ENCODE measurements around the gene ATIC. TPM values are rescaled to one million over a fixed set of nuclear protein-coding genes. Genes with fewer than 3 reads are reported as not detected.

ATIC gene
- total RNA-seq, 4 donors from 2014 or later, result 20.5 to 57.6 (median 29.8) TPM

DNA sequence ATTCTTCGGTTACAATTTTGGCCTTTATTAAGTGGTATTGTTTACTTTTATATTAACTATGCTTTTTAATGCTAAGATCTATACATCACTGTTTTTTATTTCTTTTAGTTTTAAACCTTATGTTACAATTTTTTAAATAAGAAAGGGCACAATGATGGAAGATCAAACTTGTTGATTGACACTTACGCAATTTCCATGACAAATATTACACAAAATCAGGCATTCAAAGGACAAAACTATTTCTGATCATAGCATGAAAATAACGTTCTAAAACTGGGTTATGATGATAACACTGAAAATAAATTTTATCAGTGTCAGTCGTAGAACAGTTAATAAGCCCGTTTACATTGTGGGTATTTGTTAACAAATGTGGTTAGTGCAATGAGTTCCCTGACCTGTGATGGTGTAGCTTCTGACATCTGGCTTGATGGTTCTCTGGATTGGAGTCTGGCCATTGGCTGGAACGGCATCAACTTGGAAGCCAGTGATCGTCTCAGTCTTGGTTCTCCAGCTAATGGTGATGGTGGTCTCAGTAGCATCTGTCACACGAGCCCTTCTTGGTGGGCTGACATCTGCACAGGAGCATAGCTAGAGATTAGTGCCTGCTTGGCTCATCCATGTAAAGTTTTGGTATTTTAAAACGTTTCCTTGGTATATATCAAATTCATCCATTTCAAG, 64.4 kb downstream of the ATIC start:
- intact Hi-C loops (cut with DNase I; ENCODE audit: low total_unique reads), result no loop called here

DNA sequence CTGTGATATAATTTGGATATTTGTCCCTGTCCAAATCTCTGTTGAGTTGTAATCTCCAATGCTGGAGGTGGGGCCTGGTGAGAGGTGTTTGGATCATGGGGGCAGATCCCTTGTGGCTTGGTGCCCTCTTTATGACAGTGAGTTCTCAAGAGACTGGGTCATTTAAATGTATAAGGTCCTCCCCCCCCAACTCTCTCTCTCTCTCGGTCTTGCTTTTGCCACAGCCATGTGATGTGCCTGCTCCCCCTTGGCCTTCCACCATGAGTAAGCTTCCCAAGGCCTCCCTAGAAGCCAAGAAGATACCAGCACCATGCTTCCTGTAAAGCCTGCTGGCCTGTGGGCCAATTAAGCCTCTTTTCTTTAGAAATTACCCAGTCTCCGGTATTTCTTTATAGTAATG, 65.4 kb downstream of the ATIC start:
- TF ChIP-seq POLR2A (IDR thresholded peaks at IDR 0.05), result no peak
- TF ChIP-seq, protein P1, sequence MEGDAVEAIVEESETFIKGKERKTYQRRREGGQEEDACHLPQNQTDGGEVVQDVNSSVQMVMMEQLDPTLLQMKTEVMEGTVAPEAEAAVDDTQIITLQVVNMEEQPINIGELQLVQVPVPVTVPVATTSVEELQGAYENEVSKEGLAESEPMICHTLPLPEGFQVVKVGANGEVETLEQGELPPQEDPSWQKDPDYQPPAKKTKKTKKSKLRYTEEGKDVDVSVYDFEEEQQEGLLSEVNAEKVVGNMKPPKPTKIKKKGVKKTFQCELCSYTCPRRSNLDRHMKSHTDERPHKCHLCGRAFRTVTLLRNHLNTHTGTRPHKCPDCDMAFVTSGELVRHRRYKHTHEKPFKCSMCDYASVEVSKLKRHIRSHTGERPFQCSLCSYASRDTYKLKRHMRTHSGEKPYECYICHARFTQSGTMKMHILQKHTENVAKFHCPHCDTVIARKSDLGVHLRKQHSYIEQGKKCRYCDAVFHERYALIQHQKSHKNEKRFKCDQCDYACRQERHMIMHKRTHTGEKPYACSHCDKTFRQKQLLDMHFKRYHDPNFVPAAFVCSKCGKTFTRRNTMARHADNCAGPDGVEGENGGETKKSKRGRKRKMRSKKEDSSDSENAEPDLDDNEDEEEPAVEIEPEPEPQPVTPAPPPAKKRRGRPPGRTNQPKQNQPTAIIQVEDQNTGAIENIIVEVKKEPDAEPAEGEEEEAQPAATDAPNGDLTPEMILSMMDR (IDR thresholded peaks at IDR 0.05), result no peak
- Histone ChIP-seq H3K9me3 (no peaks in the 10 kb centered on the region), H3K27ac (no peak overlapping the region), H3K4me3 (no peak overlapping the region), H3K27me3 (no peaks in the 10 kb centered on the region), H3K4me1 (no peaks in the 10 kb centered on the region), H3K36me3 (no peaks in the 10 kb centered on the region)
- DNase-seq, result no peak
- intact Hi-C loops (cut with DNase I; ENCODE audit: low total_unique reads), result no loop called here

More for the DNA sequence above, 64.4 kb downstream of the ATIC start:
- no peaks in the 10 kb centered on the region for H3K36me3 ChIP-seq
- no peaks in the 10 kb centered on the region for H3K9me3 ChIP-seq
- H3K27ac ChIP-seq, result no peak overlapping the region
- DNase-seq, result no peak
- H3K27me3 ChIP-seq, result no peaks in the 10 kb centered on the region
- no peak overlapping the region for H3K4me3 ChIP-seq
- TF ChIP-seq POLR2A (IDR thresholded peaks at IDR 0.05), result no peak
- TF ChIP-seq, protein P1 (IDR thresholded peaks at IDR 0.05), result no peak
- H3K4me1 ChIP-seq, result no peaks in the 10 kb centered on the region

DNA sequence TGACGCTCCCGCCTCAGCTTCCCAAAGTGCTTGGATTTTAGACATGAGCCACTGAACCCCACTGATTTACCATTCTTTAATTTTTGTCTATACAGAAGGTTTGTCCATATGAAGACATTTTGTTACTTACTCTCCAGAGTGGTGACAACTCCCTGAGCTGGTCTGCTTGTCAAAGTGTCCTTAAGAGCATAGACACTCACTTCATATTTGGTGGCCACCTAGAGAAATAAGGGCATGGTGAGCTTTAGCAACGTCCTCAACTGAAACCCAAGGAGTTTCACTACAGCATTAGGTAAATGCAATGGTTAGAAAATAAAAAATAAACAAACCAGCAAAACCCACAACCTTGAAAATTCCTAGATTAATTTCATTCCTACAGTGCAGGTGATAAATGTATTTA, 66.2 kb downstream of the ATIC start:
- no peaks in the 10 kb centered on the region for H3K36me3 ChIP-seq
- no peaks in the 10 kb centered on the region for H3K27me3 ChIP-seq
- no peak for TF ChIP-seq POLR2A (IDR thresholded peaks at IDR 0.05)
- TF ChIP-seq, protein P1 (IDR thresholded peaks at IDR 0.05), result no peak
- intact Hi-C loops (cut with DNase I; ENCODE audit: low total_unique reads), result no loop called here
- no peaks in the 10 kb centered on the region for H3K9me3 ChIP-seq
- no peak for DNase-seq
- no peak overlapping the region for H3K27ac ChIP-seq
- H3K4me1 ChIP-seq, result no peaks in the 10 kb centered on the region
- no peak overlapping the region for H3K4me3 ChIP-seq

DNA sequence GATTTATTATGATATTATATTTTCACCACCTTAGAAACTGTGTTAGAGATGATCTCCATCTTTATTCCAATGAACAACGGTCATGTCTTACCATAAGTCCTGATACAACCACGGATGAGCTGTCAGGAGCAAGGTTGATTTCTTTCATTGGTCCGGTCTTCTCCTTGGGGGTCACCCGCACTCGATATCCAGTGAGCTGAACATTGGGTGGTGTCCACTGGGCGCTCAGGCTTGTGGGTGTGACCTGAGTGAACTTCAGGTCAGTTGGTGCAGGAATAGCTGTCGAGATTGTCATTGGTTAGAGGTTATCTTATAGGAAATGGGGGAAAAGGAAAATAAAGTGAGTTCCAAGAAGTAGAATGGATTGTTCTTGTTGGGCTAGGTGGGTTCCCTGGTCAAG, 67.2 kb downstream of the ATIC start:
- H3K36me3 ChIP-seq, result no peaks in the 10 kb centered on the region
- H3K27ac ChIP-seq, result no peak overlapping the region
- intact Hi-C loops (cut with DNase I; ENCODE audit: low total_unique reads), result no loop called here
- no peak overlapping the region for H3K4me3 ChIP-seq
- no peaks in the 10 kb centered on the region for H3K4me1 ChIP-seq
- no peaks in the 10 kb centered on the region for H3K9me3 ChIP-seq
- no peaks in the 10 kb centered on the region for H3K27me3 ChIP-seq
- TF ChIP-seq POLR2A (IDR thresholded peaks at IDR 0.05), result no peak
- TF ChIP-seq, protein P1 (IDR thresholded peaks at IDR 0.05), result no peak
- DNase-seq, result no peak

DNA sequence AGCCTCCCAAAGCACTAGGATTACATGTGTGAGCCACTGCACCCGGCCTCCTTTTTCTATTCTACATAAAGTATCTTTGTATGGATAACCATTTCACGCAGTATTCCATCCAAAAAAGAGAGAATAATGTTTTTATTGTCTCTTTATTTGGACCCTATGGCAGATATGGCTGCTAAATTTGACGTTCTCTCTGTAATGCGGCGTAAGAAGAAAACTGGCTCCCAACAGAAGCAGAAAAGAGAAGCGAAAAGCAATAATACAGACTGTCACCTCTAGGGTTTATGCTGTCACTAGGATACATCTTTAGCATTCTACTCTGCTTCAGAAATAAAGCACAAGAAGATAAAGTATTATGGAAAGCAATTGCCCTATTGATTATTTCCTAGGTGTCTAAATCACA, 68.1 kb downstream of the ATIC start:
- Histone ChIP-seq H3K36me3 (no peaks in the 10 kb centered on the region), H3K27me3 (no peaks in the 10 kb centered on the region), H3K9me3 (no peaks in the 10 kb centered on the region), H3K4me1 (no peaks in the 10 kb centered on the region), H3K27ac (no peak overlapping the region), H3K4me3 (no peak overlapping the region)
- TF ChIP-seq, protein P1 (IDR thresholded peaks at IDR 0.05), result no peak
- no peak for DNase-seq
- intact Hi-C loops (cut with DNase I; ENCODE audit: low total_unique reads), result no loop called here

Measured in uterus (tissue), 4 donors.